ENCODE measurements around the gene PLEKHJ1. TPM values are rescaled to one million over a fixed set of nuclear protein-coding genes. Genes with fewer than 3 reads are reported as not detected.
A peak's percentile ranks its signal among the peaks of the same experiment; 100 is the strongest.

The PLEKHJ1 gene
- total and polyA plus RNA-seq, 2 of the 13 experiments (the other 11 are each of a cell fraction or from before 2014, with no cell fraction given): 70.5 to 130 TPM

DNA sequence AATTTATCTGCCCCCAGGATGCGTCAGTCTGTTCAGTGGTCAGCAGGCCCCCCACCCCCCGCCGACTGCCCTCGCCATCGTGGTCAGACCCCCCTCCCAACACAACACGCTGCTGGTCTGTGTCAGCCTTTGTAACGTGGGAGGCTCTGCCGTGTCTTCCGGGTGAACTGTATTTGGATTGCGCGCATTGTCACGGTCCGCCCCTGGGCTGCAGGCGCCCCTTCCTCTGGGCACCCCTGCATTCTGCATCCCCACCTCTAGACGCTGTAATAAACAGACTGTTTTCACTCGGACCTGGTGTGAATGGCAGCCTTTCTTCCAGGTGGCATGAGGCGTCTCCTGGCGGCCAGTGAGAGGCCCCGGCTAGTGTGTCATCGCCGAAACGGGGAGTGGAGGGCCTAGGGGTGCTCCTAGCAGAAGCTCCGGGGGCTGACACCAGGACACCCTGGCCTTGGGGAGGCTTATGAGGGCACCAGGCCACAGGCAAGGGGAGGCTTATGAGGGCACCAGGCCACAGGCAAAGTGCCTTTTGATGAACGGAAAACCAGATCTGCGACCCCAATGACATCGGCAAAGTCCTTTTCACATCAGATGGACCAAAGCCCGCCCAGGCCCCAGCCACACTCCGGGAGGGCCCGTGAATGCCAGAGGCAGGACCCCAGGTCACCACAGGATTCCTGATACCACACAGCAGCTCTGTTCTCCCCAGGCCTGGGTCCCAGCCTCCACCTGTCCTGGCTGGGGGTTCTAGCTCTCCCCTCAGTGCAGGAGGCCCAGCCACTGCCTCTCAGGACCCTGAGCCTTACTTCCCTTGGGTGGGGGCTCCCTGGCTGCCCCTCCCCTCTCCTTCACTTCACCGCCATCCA lies 3.6 kb downstream of the PLEKHJ1 start (continued):
- TF ChIP-seq, protein P1, sequence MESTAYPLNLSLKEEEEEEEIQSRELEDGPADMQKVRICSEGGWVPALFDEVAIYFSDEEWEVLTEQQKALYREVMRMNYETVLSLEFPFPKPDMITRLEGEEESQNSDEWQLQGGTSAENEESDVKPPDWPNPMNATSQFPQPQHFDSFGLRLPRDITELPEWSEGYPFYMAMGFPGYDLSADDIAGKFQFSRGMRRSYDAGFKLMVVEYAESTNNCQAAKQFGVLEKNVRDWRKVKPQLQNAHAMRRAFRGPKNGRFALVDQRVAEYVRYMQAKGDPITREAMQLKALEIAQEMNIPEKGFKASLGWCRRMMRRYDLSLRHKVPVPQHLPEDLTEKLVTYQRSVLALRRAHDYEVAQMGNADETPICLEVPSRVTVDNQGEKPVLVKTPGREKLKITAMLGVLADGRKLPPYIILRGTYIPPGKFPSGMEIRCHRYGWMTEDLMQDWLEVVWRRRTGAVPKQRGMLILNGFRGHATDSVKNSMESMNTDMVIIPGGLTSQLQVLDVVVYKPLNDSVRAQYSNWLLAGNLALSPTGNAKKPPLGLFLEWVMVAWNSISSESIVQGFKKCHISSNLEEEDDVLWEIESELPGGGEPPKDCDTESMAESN (CRISPR knock-in tag; conservative IDR thresholded peaks at IDR 0.05): no peak
- TF ChIP-seq POLR2AphosphoS2 (IDR thresholded peaks at IDR 0.05; ENCODE audit: low read depth, low read length) (0 out of 2 replicates have a peak, but pooled peaks have one; percentile 6), ZNF607 (CRISPR knock-in tag; IDR thresholded peaks at IDR 0.05; ENCODE audit: borderline replicate concordance) (0 out of 2 replicates have a peak, but pooled peaks have one; percentile 35), ZNF605 (CRISPR knock-in tag; IDR thresholded peaks at IDR 0.05) (0 out of 2 replicates have a peak, but pooled peaks have one; percentile 24), ZNF589 (CRISPR knock-in tag; conservative IDR thresholded peaks at IDR 0.05) (0 out of 2 replicates have a peak, but pooled peaks have one; percentile 13), POLR2A (IDR thresholded peaks at IDR 0.05; ENCODE audit: insufficient read depth in 1 of 2, low read depth in 2 of 2, low read length in 2 of 2) (peak in 1 of 2 experiments; percentile 36; a peak in 3 of 4 replicates), JARID2 (CRISPR knock-in tag; IDR thresholded peaks at IDR 0.05; ENCODE audit: insufficient replicate concordance) (no peak), AGO2 (optimal IDR thresholded peaks at IDR 0.05; ENCODE audit: low read depth, low read length) (peak; percentile 95), AKAP8 (CRISPR knock-in tag; IDR thresholded peaks at IDR 0.05) (0 out of 2 replicates have a peak, but pooled peaks have one; percentile 50), ATF7-NPFF (CRISPR knock-in tag; IDR thresholded peaks at IDR 0.05; ENCODE audit: low read depth) (0 out of 2 replicates have a peak, but pooled peaks have one; percentile 42)
- TF ChIP-seq, protein P2, sequence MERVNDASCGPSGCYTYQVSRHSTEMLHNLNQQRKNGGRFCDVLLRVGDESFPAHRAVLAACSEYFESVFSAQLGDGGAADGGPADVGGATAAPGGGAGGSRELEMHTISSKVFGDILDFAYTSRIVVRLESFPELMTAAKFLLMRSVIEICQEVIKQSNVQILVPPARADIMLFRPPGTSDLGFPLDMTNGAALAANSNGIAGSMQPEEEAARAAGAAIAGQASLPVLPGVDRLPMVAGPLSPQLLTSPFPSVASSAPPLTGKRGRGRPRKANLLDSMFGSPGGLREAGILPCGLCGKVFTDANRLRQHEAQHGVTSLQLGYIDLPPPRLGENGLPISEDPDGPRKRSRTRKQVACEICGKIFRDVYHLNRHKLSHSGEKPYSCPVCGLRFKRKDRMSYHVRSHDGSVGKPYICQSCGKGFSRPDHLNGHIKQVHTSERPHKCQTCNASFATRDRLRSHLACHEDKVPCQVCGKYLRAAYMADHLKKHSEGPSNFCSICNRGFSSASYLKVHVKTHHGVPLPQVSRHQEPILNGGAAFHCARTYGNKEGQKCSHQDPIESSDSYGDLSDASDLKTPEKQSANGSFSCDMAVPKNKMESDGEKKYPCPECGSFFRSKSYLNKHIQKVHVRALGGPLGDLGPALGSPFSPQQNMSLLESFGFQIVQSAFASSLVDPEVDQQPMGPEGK (CRISPR knock-in tag; IDR thresholded peaks at IDR 0.05): 0 out of 2 replicates have a peak, but pooled peaks have one; percentile 9
- TF ChIP-seq, protein P3, sequence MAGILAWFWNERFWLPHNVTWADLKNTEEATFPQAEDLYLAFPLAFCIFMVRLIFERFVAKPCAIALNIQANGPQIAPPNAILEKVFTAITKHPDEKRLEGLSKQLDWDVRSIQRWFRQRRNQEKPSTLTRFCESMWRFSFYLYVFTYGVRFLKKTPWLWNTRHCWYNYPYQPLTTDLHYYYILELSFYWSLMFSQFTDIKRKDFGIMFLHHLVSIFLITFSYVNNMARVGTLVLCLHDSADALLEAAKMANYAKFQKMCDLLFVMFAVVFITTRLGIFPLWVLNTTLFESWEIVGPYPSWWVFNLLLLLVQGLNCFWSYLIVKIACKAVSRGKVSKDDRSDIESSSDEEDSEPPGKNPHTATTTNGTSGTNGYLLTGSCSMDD (CRISPR knock-in tag; IDR thresholded peaks at IDR 0.05): no peak
